ENCODE measurements around the gene MRPS25.

- TF ChIP-seq CTCF (IDR thresholded peaks at IDR 0.05): no peak
- no peak for TF ChIP-seq BHLHE40 (IDR thresholded peaks at IDR 0.05; ENCODE audit: low read depth, low read length)
- TF ChIP-seq KDM1A (IDR thresholded peaks at IDR 0.05; ENCODE audit: low read depth): no peak
- no peak for TF ChIP-seq ELK1 (IDR thresholded peaks at IDR 0.05; ENCODE audit: low read depth, low read length)
- TF ChIP-seq POLR2A (IDR thresholded peaks at IDR 0.05; ENCODE audit: low read length): no peak
- no peak for TF ChIP-seq POLR2AphosphoS2 (conservative IDR thresholded peaks at IDR 0.05; ENCODE audit: low read length)
- TF ChIP-seq REST (IDR thresholded peaks at IDR 0.05): no peak
- no peak for TF ChIP-seq ZFP36 (IDR thresholded peaks at IDR 0.05; ENCODE audit: borderline replicate concordance, partially characterized antibody)
- TF ChIP-seq TFCP2L1 (CRISPR knock-in tag; IDR thresholded peaks at IDR 0.05): no peak
These were observed 5.1 kb downstream of the MRPS25 start for GRCh38 chr3:15060029-15060428.
